GM13977 (cell line): ENCODE data around the gene LCE2D.

Experiments
- DNase-seq: peaks from one replicate; pipeline ENCODE4 v3.0.0; 2012; ENCODE audit warnings: low spot score
- CTCF ChIP-seq: IDR thresholded peaks from 2 replicates; pipeline ENCODE4 v1.5.1; 2012; ENCODE audit warnings: mild to moderate bottlenecking, control low read depth; ENCODE audit not compliant: insufficient read depth; ENCODE audit errors: extremely low read depth, missing control alignments
- in situ Hi-C: fragments of 300-500 bp; cut with MboI; formaldehyde crosslinking; loops from one replicate; pipeline ENCODE4 v1.12.0; 2022; ENCODE audit warnings: low sequenced_read_pairs, low pct_unique_long_range_greater_than_20kb, mixed read lengths, inconsistent platforms; ENCODE audit not compliant: unreplicated experiment

LCE2D gene

DNA sequence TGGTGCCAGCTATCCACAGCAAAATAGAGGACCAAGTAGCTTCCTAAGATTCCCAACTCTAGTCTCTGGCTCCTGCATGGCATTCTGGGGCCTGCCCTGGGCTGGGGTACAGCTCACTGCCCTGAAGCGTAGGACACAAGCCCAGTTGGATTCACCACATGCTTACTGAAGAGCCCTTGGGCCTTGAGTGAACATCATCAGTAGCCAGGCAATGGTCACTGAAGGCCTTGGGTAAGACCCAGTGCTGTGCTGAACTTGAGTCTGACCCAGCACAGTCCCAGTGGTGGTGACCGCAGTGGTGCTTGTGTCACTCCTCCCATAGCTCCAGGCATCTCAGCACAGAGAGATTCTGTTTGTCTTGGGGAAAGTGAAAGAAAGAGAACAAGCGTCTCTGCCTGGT lies 32.6 kb upstream of the LCE2D start:
- in situ Hi-C loops: no loop called here
- no peak for TF ChIP-seq CTCF
- no peak for DNase-seq

DNA sequence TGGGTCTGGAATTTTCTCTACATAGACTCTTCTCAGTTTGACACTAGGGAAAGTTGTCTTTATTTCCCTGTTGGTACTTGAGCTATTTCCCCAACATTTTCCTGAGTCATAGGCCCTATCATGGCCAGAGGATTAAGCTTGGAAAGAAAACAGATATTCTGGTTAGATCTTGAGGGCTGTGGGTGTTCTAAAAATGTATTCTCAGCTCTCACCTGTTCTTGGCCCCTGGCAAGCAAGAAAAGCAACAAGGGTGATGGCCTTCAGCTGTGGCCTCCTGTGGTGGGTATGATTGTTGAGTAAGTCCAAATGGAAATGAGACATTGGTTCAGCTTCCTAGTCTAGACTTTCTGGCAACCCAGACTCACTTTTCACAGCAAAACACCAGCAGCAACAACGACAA lies 22.8 kb upstream of the LCE2D start:
- no peak for DNase-seq
- no peak for TF ChIP-seq CTCF
- in situ Hi-C loops: no loop called here

DNA sequence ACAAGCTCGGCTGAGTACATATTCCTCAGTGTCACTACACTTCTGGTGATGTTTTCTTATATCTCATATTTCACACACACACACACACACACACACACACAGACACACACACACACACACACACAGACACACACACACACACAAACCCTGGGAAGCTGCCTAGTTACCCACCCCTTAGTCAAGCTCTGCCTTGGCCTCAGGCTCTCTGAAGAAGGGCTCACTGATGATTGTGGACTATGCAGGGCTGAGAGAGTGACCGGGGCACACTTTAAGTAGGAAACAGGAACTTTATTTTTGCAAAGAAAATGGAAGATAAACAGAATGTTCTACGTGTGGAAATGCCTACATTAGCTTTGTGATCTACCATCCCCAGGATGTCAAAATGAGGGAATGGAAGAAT lies 19.2 kb upstream of the LCE2D start:
- no peak for DNase-seq
- in situ Hi-C loops: no loop called here
- TF ChIP-seq CTCF: no peak

- no peak for TF ChIP-seq CTCF
- in situ Hi-C loops: no loop called here
- DNase-seq: no peak
Observed at GRCh38 chr1:152645146-152645545, 18.0 kb upstream of the LCE2D start.

- in situ Hi-C loops: no loop called here
- no peak for TF ChIP-seq CTCF
- DNase-seq: no peak
Observed at GRCh38 chr1:152646656-152647055, 16.5 kb upstream of the LCE2D start.

- in situ Hi-C loops: no loop called here
- peak; percentile 78 for TF ChIP-seq CTCF
- peak; percentile 61 for DNase-seq
Observed at GRCh38 chr1:152654110-152654509, 9.1 kb upstream of the LCE2D start.

GRCh38 chr1:152656459-152656858 lies 6.7 kb upstream of the LCE2D start:
- DNase-seq: no peak
- TF ChIP-seq CTCF: no peak
- in situ Hi-C loops: no loop called here
